Measurements from ENCODE around the gene FCER1A.

The FCER1A gene

DNA sequence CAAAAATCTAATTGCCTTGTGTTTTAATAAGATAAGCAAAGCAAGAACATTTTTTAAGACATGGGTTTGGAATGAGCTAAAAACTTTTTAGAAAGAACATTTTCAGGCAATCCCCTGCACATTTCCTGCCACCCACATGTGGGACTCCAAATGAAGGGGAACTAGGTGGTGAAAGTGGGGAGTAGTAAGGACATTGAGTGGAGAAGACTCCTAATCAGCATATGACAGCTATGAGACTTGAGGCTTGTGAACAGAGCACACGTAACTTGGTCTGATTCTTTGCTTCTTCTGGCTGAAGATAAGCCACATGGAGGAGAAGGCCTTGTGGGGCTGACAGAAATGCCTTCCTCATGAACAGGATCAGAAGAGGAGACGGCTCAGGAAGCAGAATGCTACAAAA is 50.3 kb downstream of the FCER1A start:
- DNase-seq = peak; percentile 48
